Measurements from ENCODE around the gene TPCN2.

DNA sequence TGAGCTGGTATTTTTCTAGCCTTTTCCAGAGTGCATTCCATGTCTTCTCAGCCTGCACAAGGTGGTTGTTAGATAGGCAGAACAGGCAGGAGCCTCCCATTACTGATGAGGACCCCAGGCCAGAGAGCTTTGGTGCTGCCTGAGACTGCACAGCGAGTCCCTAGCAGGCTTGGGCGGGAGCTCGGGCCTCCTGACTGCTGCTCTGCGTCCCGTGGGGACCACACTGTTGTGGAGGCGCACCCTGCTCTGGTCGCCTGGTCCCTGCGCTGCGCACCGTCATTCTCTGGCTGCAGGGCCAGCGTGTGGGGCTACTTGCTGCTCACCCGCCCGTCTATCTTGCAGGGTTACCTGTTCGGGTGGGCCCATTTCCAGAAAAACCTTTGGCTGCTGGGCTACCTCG is 8.5 kb downstream of the TPCN2 start:
- TF ChIP-seq, protein P1, sequence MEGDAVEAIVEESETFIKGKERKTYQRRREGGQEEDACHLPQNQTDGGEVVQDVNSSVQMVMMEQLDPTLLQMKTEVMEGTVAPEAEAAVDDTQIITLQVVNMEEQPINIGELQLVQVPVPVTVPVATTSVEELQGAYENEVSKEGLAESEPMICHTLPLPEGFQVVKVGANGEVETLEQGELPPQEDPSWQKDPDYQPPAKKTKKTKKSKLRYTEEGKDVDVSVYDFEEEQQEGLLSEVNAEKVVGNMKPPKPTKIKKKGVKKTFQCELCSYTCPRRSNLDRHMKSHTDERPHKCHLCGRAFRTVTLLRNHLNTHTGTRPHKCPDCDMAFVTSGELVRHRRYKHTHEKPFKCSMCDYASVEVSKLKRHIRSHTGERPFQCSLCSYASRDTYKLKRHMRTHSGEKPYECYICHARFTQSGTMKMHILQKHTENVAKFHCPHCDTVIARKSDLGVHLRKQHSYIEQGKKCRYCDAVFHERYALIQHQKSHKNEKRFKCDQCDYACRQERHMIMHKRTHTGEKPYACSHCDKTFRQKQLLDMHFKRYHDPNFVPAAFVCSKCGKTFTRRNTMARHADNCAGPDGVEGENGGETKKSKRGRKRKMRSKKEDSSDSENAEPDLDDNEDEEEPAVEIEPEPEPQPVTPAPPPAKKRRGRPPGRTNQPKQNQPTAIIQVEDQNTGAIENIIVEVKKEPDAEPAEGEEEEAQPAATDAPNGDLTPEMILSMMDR (IDR thresholded peaks at IDR 0.05; ENCODE audit: control extremely low read depth in 1 of 3, insufficient read depth in 1 of 3, low read depth in 1 of 3, low read length in 3 of 3): no peak
- TF ChIP-seq CREB1 (IDR thresholded peaks at IDR 0.05) (no peak), YY1 (IDR thresholded peaks at IDR 0.05; ENCODE audit: low read depth, low read length) (no peak), JUN (IDR thresholded peaks at IDR 0.05; ENCODE audit: low read depth, low read length) (no peak), JUND (IDR thresholded peaks at IDR 0.05; ENCODE audit: low read length) (no peak), KDM1A (IDR thresholded peaks at IDR 0.05; ENCODE audit: borderline replicate concordance, low read length) (no peak)
